Natural killer cell (primary cell): ENCODE results near the gene PTPRN2. TPM values are rescaled to one million over a fixed set of nuclear protein-coding genes. Genes with fewer than 3 reads are reported as not detected.

ENCODE experiments used
- ATAC-seq, 3 donors: fragments of 150-1000 bp in 2 of 3; fragments of 200-7000 bp in 1 of 3; cut with Tn5 transposase; 1 replicate in 1 of 3; 2 replicates in 2 of 3; pipeline ENCODE4 v1.10.0; 2021; ENCODE audit warnings: mild to moderate bottlenecking in 2 of 3, moderate library complexity in 2 of 3
- DNase-seq, 2 donors: peaks; one replicate each; pipeline versions ENCODE4 v3.0.0 to v3.0.0-alpha.2; 2013 to 2021; ENCODE audit warnings: mixed read lengths in 1 of 2
- H3K27ac ChIP-seq: one replicate; pipeline ENCODE4 v1.5.1; 2013; ENCODE audit warnings: mild to moderate bottlenecking, low read length
- H3K27me3 ChIP-seq: one replicate; pipeline ENCODE4 v1.6.1; 2013; ENCODE audit warnings: low read length; ENCODE audit not compliant: control insufficient read depth, insufficient read depth
- H3K36me3 ChIP-seq: one replicate; pipeline ENCODE4 v1.6.1; 2013; ENCODE audit warnings: low read length; ENCODE audit not compliant: control insufficient read depth, insufficient read depth
- H3K4me1 ChIP-seq: one replicate; pipeline ENCODE4 v1.6.1; 2013; ENCODE audit warnings: low read length; ENCODE audit not compliant: control insufficient read depth, insufficient read depth
- H3K4me3 ChIP-seq: one replicate; pipeline ENCODE4 v1.5.1; 2013; ENCODE audit warnings: low read length
- H3K9me3 ChIP-seq: one replicate; pipeline ENCODE4 v1.6.1; 2013; ENCODE audit warnings: low read length; ENCODE audit not compliant: control insufficient read depth, insufficient read depth
- H3K27ac Mint-ChIP-seq, 2 donors: one replicate each; pipeline ENCODE4 v1.8.0; 2022; ENCODE audit warnings: mild to moderate bottlenecking in 2 of 2, mixed read lengths in 2 of 2, moderate library complexity in 1 of 2
- H3K27me3 Mint-ChIP-seq, 2 donors: one replicate each; pipeline ENCODE4 v1.8.0; 2022; ENCODE audit warnings: low read depth in 2 of 2, mixed read lengths in 2 of 2
- H3K36me3 Mint-ChIP-seq: one replicate; pipeline ENCODE4 v1.8.0; 2022; ENCODE audit warnings: mixed read lengths
- H3K4me1 Mint-ChIP-seq, 2 donors: one replicate each; pipeline ENCODE4 v1.8.0; 2022; ENCODE audit warnings: mixed read lengths in 2 of 2
- H3K4me3 Mint-ChIP-seq: one replicate; pipeline ENCODE4 v1.8.0; 2022; ENCODE audit warnings: mild to moderate bottlenecking, moderate library complexity, mixed read lengths
- H3K9me3 Mint-ChIP-seq, 2 donors: one replicate each; pipeline ENCODE4 v1.8.0; 2022; ENCODE audit warnings: mixed read lengths in 2 of 2
- CTCF ChIP-seq: fragments of 200-600 bp; IDR thresholded peaks from one replicate; pipeline ENCODE4 v1.8.0; 2022; ENCODE audit warnings: antibody characterized with exemption
- WGBS: methylation state at CpG from one replicate; pipeline ENCODE4 v1.1.7; 2013; ENCODE audit warnings: missing lambda C conversion rate; ENCODE audit not compliant: insufficient coverage; 5-methylcytosine and 5-hydroxymethylcytosine counted together
- intact Hi-C: fragments of 100-400 bp; cut with micrococcal nuclease; formaldehyde crosslinking; loops from one replicate; pipeline ENCODE4 v1.14.2; 2022
- total RNA-seq, 4 donors: library from RNA; stranded (reverse); fragments of 120-200 nt in 1 of 4; gene quantifications; one replicate each; pipeline versions ENCODE4 v1.2.3 to v1.2.4, GENCODE V29; 2013 to 2022

The PTPRN2 gene
- total RNA-seq, 3 donors from 2014 or later (not counting 1 experiment from before 2014, with no cell fraction given), result 1.3 to 2.5 (median 1.9) TPM

DNA sequence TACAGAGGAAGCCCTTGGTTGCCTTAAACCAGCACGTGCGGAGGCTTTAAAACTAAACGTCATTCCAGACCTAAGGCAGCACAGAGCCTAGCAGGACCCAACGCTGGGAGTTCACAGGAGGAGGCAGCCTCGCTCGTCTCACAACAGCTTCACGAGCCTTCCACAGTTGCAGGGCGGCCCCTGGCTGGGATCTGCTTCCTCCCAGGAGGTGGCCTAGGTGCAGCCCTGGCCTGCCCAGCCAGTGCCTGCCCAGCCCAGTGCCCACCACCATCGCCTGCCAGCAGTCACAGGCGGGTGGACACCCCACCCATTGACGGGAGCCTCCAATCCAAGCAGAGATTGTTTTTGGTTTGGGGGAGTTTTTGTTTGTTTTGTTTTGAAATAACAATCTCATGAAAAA lies 96.5 kb downstream of the PTPRN2 start:
- Mint-ChIP-seq H3K27me3 (peaks cover 0 to 3% of the 10 kb centered on the region in 2 donors), H3K4me1 (no peaks in the 10 kb centered on the region), H3K9me3 (no peaks in the 10 kb centered on the region), H3K27ac (no peak overlapping the region), H3K36me3 (no peaks in the 10 kb centered on the region), H3K4me3 (no peak overlapping the region)
- Histone ChIP-seq H3K27ac (no peak overlapping the region), H3K27me3 (no peaks in the 10 kb centered on the region), H3K9me3 (no peaks in the 10 kb centered on the region), H3K4me1 (no peaks in the 10 kb centered on the region), H3K4me3 (no peak overlapping the region), H3K36me3 (no peaks in the 10 kb centered on the region)
- TF ChIP-seq CTCF, result no peak
- intact Hi-C loops, result no loop called here
- ATAC-seq (no peak), DNase-seq (no peak)
- WGBS, result 82% methylated on average over 10 of the region's 11 CpGs

DNA sequence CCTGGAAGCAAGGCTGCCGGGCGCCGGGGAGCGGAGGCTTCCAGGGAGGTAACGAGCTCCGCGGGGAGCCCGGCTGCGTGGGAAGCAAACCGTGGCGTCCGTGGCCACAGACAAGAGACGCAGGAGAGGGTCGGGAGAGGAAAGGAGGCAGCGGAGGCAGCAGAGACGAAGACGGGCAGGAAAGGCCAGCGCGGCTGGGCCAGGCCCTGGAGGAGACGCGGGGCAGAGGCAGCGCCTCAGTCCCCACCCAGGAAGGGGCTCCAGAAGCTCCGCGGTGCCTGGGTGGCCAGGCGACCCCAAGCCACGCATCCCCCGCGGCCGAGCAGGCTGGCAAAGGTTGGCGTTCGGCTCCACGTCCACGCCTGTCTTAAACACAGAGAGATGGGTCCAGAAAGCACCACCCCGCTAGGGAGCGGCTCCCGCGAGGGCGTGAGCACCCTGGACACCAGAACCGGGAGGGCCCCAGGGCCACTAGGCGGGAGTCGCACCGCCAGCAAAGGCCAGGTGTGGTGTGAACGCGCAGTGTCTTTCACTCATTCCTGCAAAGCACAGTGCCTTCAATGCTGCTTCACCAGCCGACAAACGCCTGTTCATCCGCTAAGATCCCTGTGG lies 97.3 kb downstream of the PTPRN2 start:
- no peak for TF ChIP-seq CTCF
- WGBS, result 88% methylated on average over 47 of the region's 47 CpGs
- H3K27ac Mint-ChIP-seq, result no peak overlapping the region
- peaks cover 0 to 3% of the 10 kb centered on the region in 2 donors for H3K27me3 Mint-ChIP-seq
- H3K4me3 Mint-ChIP-seq, result no peak overlapping the region
- Histone ChIP-seq H3K36me3 (no peaks in the 10 kb centered on the region), H3K27me3 (no peaks in the 10 kb centered on the region), H3K9me3 (no peaks in the 10 kb centered on the region), H3K4me3 (no peak overlapping the region), H3K4me1 (no peaks in the 10 kb centered on the region), H3K27ac (no peak overlapping the region)
- DNase-seq (no peak), ATAC-seq (no peak)
- H3K4me1 Mint-ChIP-seq, result no peaks in the 10 kb centered on the region
- H3K36me3 Mint-ChIP-seq, result no peaks in the 10 kb centered on the region
- intact Hi-C loops, result no loop called here
- H3K9me3 Mint-ChIP-seq, result no peaks in the 10 kb centered on the region

GRCh38 chr7:158489462-158490155 lies 98.0 kb downstream of the PTPRN2 start:
- Mint-ChIP-seq H3K36me3 (no peaks in the 10 kb centered on the region), H3K4me1 (no peaks in the 10 kb centered on the region), H3K27me3 (no peaks in the 10 kb centered on the region), H3K27ac (no peak overlapping the region), H3K9me3 (no peaks in the 10 kb centered on the region), H3K4me3 (no peak overlapping the region)
- Histone ChIP-seq H3K9me3 (no peaks in the 10 kb centered on the region), H3K4me1 (no peaks in the 10 kb centered on the region), H3K27ac (no peak overlapping the region), H3K36me3 (no peaks in the 10 kb centered on the region), H3K27me3 (no peaks in the 10 kb centered on the region), H3K4me3 (no peak overlapping the region)
- intact Hi-C loops, result no loop called here
- no peak for TF ChIP-seq CTCF
- WGBS, result 92% methylated on average over 51 of the region's 51 CpGs
- DNase-seq (no peak), ATAC-seq (no peak)
